ENCODE results near the gene JMJD8. TPM values are rescaled to one million over a fixed set of nuclear protein-coding genes. Genes with fewer than 3 reads are reported as not detected.

JMJD8 gene
- total RNA-seq, 1 experiment from 2014 or later = 121 TPM

GRCh38 chr16:675884-676564, 8.1 kb downstream of the JMJD8 start (continued):
- TF ChIP-seq, protein P1, sequence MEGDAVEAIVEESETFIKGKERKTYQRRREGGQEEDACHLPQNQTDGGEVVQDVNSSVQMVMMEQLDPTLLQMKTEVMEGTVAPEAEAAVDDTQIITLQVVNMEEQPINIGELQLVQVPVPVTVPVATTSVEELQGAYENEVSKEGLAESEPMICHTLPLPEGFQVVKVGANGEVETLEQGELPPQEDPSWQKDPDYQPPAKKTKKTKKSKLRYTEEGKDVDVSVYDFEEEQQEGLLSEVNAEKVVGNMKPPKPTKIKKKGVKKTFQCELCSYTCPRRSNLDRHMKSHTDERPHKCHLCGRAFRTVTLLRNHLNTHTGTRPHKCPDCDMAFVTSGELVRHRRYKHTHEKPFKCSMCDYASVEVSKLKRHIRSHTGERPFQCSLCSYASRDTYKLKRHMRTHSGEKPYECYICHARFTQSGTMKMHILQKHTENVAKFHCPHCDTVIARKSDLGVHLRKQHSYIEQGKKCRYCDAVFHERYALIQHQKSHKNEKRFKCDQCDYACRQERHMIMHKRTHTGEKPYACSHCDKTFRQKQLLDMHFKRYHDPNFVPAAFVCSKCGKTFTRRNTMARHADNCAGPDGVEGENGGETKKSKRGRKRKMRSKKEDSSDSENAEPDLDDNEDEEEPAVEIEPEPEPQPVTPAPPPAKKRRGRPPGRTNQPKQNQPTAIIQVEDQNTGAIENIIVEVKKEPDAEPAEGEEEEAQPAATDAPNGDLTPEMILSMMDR (IDR thresholded peaks at IDR 0.05 in 2 of 3, conservative IDR thresholded peaks at IDR 0.05 in 1 of 3; ENCODE audit: borderline replicate concordance in 1 of 3, insufficient read depth in 1 of 3, low read depth in 2 of 3, low read length in 2 of 3) = no peak
- no peak for TF ChIP-seq SP1 (IDR thresholded peaks at IDR 0.05; ENCODE audit: low read depth)
- TF ChIP-seq SIN3A (IDR thresholded peaks at IDR 0.05; ENCODE audit: low read depth) = no peak

- Histone ChIP-seq H3K4me2 (ENCODE audit: low read length) (no peak within 1 kb of the TSS), H3K36me3 (ENCODE audit: control insufficient read depth in 1 of 2, insufficient read depth in 2 of 2, low read length in 2 of 2) (peaks cover 0 to 4% of the 10 kb centered on the region in 2 experiments; a peak in 1 of 4 replicates), H3K4me1 (ENCODE audit: control insufficient read depth in 1 of 2, insufficient read depth in 2 of 2, low read length in 2 of 2) (peaks cover 0 to 7% of the 10 kb centered on the region in 2 experiments; a peak in 1 of 4 replicates), H3K9me2 (ENCODE audit: insufficient read depth) (no peaks in the 10 kb centered on the region), H3K9ac (ENCODE audit: low read length) (no peak within 1 kb of the TSS), H3K9me3 (ENCODE audit: control insufficient read depth in 1 of 2, insufficient read depth in 1 of 2, low read depth in 1 of 2, low read length in 2 of 2) (no peaks in the 10 kb centered on the region), H3K27me3 (ENCODE audit: insufficient read depth, low read length) (no peaks in the 10 kb centered on the region), H2AFZ (ENCODE audit: low read depth, low read length, poor library complexity, severe bottlenecking) (no peak within 1 kb of the TSS), H3K4me3 (replicated peaks in 1 of 2; ENCODE audit: low read depth in 1 of 2, low read length in 2 of 2) (no peak within 1 kb of the TSS), H4K20me1 (ENCODE audit: insufficient read depth) (no peaks in the 10 kb centered on the region), H3K27ac (ENCODE audit: low read depth, low read length) (no peak within 1 kb of the TSS), H3K79me2 (ENCODE audit: insufficient read depth, low read length) (peaks cover 3% of the 10 kb centered on the region; the same call in 1 of the 2 replicates)
- BruUV-seq (replicated peaks) = no TSS peak
- ChIA-PET RAD21 (ENCODE audit: low non-redundant PET in 1 of 2, low total read pairs in 2 of 2, uncharacterized antibody in 2 of 2, unreplicated experiment in 2 of 2) (interaction anchor here in 1 of 2 experiments (0.6 kb wide), 1 partner anchor 536 kb away, joined by 3 read pairs; no protein-coding TSS in a partner anchor), CTCF (no interaction called here), POLR2A (no interaction called here)
- no peak for ATAC-seq
- intact Hi-C loops (cut with micrococcal nuclease) = no loop called here
- DNase-seq (ENCODE audit: low read depth, low spot score) = no peak
- TF ChIP-seq REST (IDR thresholded peaks at IDR 0.05; ENCODE audit: low read depth) = no peak
- TF ChIP-seq EZH2phosphoT487 (IDR thresholded peaks at IDR 0.05; ENCODE audit: borderline replicate concordance) = no peak
- no peak for TF ChIP-seq SIN3A (IDR thresholded peaks at IDR 0.05; ENCODE audit: low read depth)
- no peak for TF ChIP-seq ZBTB33 (IDR thresholded peaks at IDR 0.05; ENCODE audit: extremely low read depth, insufficient replicate concordance, low read length)
- TF ChIP-seq EZH2 (IDR thresholded peaks at IDR 0.05) = no peak
- no peak for TF ChIP-seq JUND (IDR thresholded peaks at IDR 0.05)
- no peak for TF ChIP-seq YY1 (IDR thresholded peaks at IDR 0.05; ENCODE audit: extremely low read depth, insufficient replicate concordance, low read depth, low read length)
- no peak for TF ChIP-seq ZNF274 (IDR thresholded peaks at IDR 0.05; ENCODE audit: low read depth, low read length)
- TF ChIP-seq EGR1 (IDR thresholded peaks at IDR 0.05; ENCODE audit: low read depth) = no peak
- TF ChIP-seq ATF3 (IDR thresholded peaks at IDR 0.05) = no peak
- no peak for TF ChIP-seq CBX3 (IDR thresholded peaks at IDR 0.05; ENCODE audit: low read depth)
- TF ChIP-seq SRF (IDR thresholded peaks at IDR 0.05; ENCODE audit: low read depth) = no peak
Measured at GRCh38 chr16:674968-675883, 8.9 kb downstream of the JMJD8 start, which contains the start of gene RHBDL1. Gene RHBDL1 (plus strand): TSS chr16:675671. CDS start chr16:675791, 120 bp downstream.

Measured in HCT116 (cell line).